Pulmonary artery endothelial cell (primary cell): ENCODE results near the gene NPHP3. TPM values are rescaled to one million over a fixed set of nuclear protein-coding genes. Genes with fewer than 3 reads are reported as not detected.
"Not testable (repeated sequence)": the region's sequence is repeated elsewhere in the genome, so short reads cannot be mapped to it uniquely, and the experiment has no call there.

Experiments
- DNase-seq: peaks from one replicate; pipeline ENCODE4 v3.0.0-alpha.2; 2011; ENCODE audit warnings: low read depth, low spot score
- total RNA-seq: library from RNA; depleted of rRNA; stranded (reverse); fragments of >200 nt; gene quantifications from 2 replicates; pipeline ENCODE4 v1.2.3, GENCODE V29; 2014

Gene NPHP3
- total RNA-seq, 1 donor from 2014 or later, result 19.7 TPM

DNA sequence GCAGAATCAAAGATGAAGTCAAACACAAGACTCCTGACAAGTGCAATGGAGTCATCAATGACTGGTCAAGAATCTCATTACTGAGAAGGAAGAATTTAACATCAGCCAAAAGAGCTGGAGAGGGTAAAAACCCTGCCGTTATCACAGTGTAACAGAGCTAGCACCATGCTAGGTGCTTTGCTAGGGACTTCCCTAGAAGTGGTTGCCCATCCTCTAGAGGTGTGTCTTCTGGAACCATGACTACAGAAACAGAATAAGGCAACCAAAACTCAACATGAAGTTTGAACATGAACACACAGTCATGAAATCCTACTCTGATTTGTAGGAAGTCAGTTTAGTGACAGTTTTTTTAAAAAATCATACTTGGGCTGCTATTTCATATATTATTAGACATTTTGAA is 72.1 kb downstream of the NPHP3 start:
- no peak for DNase-seq

DNA sequence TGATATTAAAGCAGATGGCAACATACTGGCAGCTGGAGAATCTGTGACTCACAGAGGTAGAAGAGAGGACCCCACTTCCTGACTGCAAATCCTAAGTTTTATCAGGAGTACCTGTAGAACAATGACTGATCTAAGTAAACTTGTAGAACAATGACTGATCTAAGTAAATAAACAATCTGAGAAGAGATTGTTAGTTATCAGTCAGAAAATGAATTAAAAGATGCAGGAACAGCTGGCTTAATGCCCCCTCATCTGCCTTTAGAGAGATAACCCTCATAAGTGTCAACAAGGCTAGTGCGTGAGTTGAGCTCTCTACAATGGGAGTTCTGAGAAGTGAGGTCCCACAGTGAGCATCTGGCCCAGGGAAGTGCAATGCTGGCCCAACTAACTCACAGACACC is 77.2 kb downstream of the NPHP3 start:
- no peak for DNase-seq

DNA sequence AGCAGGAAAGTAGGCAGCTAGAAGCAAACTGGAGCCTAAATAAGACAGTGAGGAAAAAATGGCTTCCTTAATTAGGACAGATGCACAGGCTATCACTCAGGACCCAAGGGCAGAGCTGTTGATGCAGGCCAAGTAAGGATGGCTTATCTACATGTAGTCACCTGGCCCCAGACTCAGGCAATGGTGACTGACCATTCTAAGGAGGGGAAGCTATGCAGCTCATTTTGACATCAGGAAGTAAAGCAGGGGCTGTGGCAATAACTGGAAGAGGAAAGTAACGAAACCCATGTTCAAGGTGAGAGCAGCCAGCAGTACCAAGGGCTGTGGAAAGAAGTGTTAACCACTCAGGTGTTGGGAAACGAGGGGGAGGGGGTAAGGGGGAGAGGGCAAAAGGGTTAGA is 78.8 kb downstream of the NPHP3 start:
- DNase-seq, result no peak

DNA sequence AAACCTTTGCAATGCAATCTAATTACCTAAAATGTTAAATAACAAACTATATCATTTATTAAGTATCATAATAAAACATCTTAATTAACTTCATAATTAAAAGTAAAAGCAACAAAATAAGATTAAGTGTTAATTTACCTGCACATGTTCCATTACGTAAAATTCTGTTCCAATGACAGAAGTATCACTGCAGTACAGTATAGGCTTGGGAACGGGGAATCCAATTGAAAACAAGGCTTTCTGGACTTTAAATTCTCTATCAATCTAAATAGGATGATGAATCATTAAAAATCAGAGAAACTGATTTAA is 79.7 kb downstream of the NPHP3 start:
- no peak for DNase-seq

DNA sequence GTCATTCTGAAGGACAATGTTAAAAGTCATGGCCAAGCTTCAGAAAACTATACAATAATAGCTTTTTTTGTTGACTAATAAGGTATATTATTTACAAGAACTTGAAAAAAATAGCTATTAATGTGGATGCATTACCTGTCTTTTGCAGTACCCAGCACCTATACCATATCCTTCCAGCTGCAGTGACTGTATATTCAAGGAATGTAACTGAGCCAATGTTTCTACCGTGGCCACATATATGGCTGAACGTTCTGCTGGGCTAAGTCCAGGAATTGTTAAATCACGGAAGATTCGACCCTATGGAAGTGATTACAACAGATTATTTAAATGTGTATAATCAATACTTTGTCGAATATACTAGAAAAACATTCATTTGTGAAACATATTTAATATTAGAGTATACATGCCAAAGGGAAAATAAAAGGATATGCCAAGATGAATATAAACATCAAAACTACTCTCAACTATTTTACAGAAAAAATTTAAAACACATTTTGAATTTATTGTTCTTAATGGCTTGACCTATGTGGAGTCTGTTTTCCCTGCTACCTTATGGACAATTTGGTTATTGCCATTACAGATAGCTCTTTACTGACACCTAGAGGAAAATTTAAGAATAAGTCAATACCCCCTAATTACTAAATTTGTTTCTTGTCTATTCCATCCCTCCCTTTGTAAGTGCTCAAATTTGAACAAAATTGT is 80.2 kb downstream of the NPHP3 start:
- DNase-seq, result no peak

DNA sequence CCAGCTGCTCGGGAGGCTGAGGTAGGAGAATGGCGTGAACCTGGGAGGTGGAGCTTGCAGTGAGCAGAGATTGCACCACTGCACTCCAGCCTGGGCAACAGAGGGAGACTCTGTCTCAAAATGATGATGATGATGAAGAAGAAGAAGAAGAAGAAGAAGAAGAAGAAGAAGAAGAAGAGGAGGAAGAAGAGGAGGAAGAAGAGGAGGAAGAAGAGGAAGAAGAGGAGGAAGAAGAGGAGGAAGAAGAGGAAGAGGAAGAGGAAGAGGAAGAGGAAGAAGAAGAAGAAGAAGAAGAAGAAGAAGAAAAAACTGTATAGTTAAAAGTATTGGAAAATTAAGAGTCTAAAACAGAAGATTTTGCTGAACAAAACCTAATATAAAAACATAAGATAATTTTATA is 80.8 kb downstream of the NPHP3 start:
- not testable (repeated sequence) for DNase-seq

DNA sequence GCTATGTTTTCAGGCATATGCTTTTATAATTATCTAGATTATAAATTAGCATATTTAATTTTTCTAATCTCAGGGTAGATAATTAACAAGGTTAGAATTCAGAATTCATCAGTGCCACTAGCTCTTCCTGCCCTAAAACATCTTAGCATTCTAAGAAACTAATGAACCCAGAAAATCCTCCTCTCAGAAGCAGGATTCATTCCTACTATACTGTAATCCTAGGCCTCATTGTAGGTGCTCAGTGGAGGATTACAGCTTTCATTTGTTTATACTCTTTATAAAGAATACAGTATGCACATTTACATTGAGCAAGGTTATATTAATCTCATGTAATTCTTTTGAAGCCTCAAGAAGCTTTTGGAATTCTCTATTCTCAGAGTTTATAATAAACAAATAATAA is 83.5 kb downstream of the NPHP3 start:
- DNase-seq, result no peak

DNA sequence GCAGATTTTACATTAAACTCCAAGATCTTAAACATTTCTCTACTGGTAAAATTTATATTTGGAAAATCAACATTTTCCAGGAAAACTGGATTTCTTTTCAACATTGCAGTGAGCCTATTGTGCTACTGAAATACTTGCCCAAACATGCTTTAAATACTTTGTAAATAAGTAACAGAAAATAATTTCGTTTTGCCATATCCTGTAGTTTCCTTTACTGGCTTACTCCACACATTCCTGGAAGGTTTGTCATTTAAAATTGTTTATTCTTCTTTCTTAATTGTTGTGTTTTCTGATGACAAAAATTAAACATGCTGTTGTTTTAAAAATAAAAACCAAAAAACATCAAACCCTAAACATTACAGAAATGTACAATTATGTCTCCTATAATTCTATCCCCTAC is 84.6 kb downstream of the NPHP3 start:
- DNase-seq, result no peak

DNA sequence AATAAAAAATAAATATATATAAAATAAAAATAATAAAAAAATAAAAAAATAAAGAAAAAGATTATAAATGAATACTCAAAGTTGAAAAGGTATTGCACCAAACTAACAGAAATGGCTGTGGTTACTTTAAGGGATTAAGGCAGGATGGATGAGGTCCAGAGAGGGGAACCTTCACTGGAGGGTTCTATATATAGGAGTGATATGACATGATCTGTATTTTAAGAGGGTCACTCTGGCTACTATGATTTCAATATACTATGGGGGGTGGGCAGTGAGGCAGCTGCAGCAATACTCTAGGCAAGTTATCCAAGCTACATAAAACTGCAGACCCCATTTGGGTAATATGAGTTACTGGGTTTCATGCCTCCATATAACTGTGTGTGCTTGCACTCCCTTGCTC is 87.2 kb downstream of the NPHP3 start:
- DNase-seq, result no peak

Other genes with a start within 250 kb of the NPHP3 start
- gene ACKR4, start 125.1 kb downstream of the NPHP3 start, total RNA-seq, result 4.4 and 7.7 TPM in 2 replicates
- 20.7 and 28.2 TPM in 2 replicates for gene ACAD11, start 62.6 kb downstream of the NPHP3 start, total RNA-seq
- 34.0 and 62.7 TPM in 2 replicates for gene UBA5, start 62.1 kb downstream of the NPHP3 start, total RNA-seq